ENCODE data around the gene MUC5B. TPM values are rescaled to one million over a fixed set of nuclear protein-coding genes. Genes with fewer than 3 reads are reported as not detected.

Gene MUC5B
- total RNA-seq, 1 donor from 2014 or later, result not detected

- Mint-ChIP-seq H3K4me3 (no peak overlapping the region), H3K36me3 (peaks cover 3% of the 10 kb centered on the region), H3K27ac (no peak overlapping the region), H3K4me1 (no peaks in the 10 kb centered on the region), H3K27me3 (ENCODE audit: low read depth) (no peaks in the 10 kb centered on the region), H3K9me3 (peaks cover 4% of the 10 kb centered on the region)
- no peak for TF ChIP-seq CTCF (IDR thresholded peaks at IDR 0.05; ENCODE audit: unreplicated experiment)
- DNase-seq (ENCODE audit: low spot score in 2 of 2, unreplicated experiment in 2 of 2), result no peak
Observed at GRCh38 chr11:1271002-1271401, 48.1 kb downstream of the MUC5B start.

GRCh38 chr11:1271406-1271805 is 48.5 kb downstream of the MUC5B start:
- no peak for DNase-seq (ENCODE audit: low spot score in 2 of 2, unreplicated experiment in 2 of 2)
- H3K9me3 Mint-ChIP-seq, result peaks cover 4% of the 10 kb centered on the region
- H3K36me3 Mint-ChIP-seq, result peaks cover 6% of the 10 kb centered on the region
- no peak overlapping the region for H3K4me3 Mint-ChIP-seq
- no peaks in the 10 kb centered on the region for H3K4me1 Mint-ChIP-seq
- H3K27me3 Mint-ChIP-seq (ENCODE audit: low read depth), result no peaks in the 10 kb centered on the region
- no peak overlapping the region for H3K27ac Mint-ChIP-seq
- TF ChIP-seq CTCF (IDR thresholded peaks at IDR 0.05; ENCODE audit: unreplicated experiment), result no peak

- DNase-seq (ENCODE audit: low spot score in 2 of 2, unreplicated experiment in 2 of 2), result no peak
- H3K4me1 Mint-ChIP-seq, result no peaks in the 10 kb centered on the region
- TF ChIP-seq CTCF (IDR thresholded peaks at IDR 0.05; ENCODE audit: unreplicated experiment), result no peak
- H3K36me3 Mint-ChIP-seq, result peaks cover 8% of the 10 kb centered on the region
- H3K9me3 Mint-ChIP-seq, result no peaks in the 10 kb centered on the region
- H3K27ac Mint-ChIP-seq, result no peak overlapping the region
- H3K4me3 Mint-ChIP-seq, result no peak overlapping the region
- H3K27me3 Mint-ChIP-seq (ENCODE audit: low read depth), result no peaks in the 10 kb centered on the region
Observed at GRCh38 chr11:1271927-1272326, 49.1 kb downstream of the MUC5B start.

GRCh38 chr11:1272531-1272930 is 49.7 kb downstream of the MUC5B start:
- Mint-ChIP-seq H3K4me3 (no peak overlapping the region), H3K4me1 (no peaks in the 10 kb centered on the region), H3K9me3 (no peaks in the 10 kb centered on the region), H3K27ac (no peak overlapping the region), H3K27me3 (ENCODE audit: low read depth) (no peaks in the 10 kb centered on the region), H3K36me3 (peaks cover 10% of the 10 kb centered on the region)
- no peak for DNase-seq (ENCODE audit: low spot score in 2 of 2, unreplicated experiment in 2 of 2)
- TF ChIP-seq CTCF (IDR thresholded peaks at IDR 0.05; ENCODE audit: unreplicated experiment), result no peak

- no peaks in the 10 kb centered on the region for H3K4me1 Mint-ChIP-seq
- no peak for TF ChIP-seq CTCF (IDR thresholded peaks at IDR 0.05; ENCODE audit: unreplicated experiment)
- H3K9me3 Mint-ChIP-seq, result no peaks in the 10 kb centered on the region
- H3K36me3 Mint-ChIP-seq, result peaks cover 13% of the 10 kb centered on the region
- DNase-seq (ENCODE audit: low spot score in 2 of 2, unreplicated experiment in 2 of 2), result no peak
- no peaks in the 10 kb centered on the region for H3K27me3 Mint-ChIP-seq (ENCODE audit: low read depth)
- no peak overlapping the region for H3K4me3 Mint-ChIP-seq
- no peak overlapping the region for H3K27ac Mint-ChIP-seq
Observed at GRCh38 chr11:1274501-1274900, 51.6 kb downstream of the MUC5B start.

GRCh38 chr11:1275021-1275420 is 52.2 kb downstream of the MUC5B start:
- no peaks in the 10 kb centered on the region for H3K27me3 Mint-ChIP-seq (ENCODE audit: low read depth)
- H3K36me3 Mint-ChIP-seq, result peaks cover 16% of the 10 kb centered on the region
- no peak for TF ChIP-seq CTCF (IDR thresholded peaks at IDR 0.05; ENCODE audit: unreplicated experiment)
- DNase-seq (ENCODE audit: low spot score in 2 of 2, unreplicated experiment in 2 of 2), result no peak
- no peaks in the 10 kb centered on the region for H3K9me3 Mint-ChIP-seq
- no peak overlapping the region for H3K27ac Mint-ChIP-seq
- no peak overlapping the region for H3K4me3 Mint-ChIP-seq
- no peaks in the 10 kb centered on the region for H3K4me1 Mint-ChIP-seq

All from mesothelial cell of epicardium (in vitro differentiated cells).